ENCODE data around the gene HEATR9. TPM values are rescaled to one million over a fixed set of nuclear protein-coding genes. Genes with fewer than 3 reads are reported as not detected.
A peak's percentile ranks its signal among the peaks of the same experiment; 100 is the strongest.
"Not testable (repeated sequence)": the region's sequence is repeated elsewhere in the genome, so short reads cannot be mapped to it uniquely, and the experiment has no call there.

The HEATR9 gene, protein sequence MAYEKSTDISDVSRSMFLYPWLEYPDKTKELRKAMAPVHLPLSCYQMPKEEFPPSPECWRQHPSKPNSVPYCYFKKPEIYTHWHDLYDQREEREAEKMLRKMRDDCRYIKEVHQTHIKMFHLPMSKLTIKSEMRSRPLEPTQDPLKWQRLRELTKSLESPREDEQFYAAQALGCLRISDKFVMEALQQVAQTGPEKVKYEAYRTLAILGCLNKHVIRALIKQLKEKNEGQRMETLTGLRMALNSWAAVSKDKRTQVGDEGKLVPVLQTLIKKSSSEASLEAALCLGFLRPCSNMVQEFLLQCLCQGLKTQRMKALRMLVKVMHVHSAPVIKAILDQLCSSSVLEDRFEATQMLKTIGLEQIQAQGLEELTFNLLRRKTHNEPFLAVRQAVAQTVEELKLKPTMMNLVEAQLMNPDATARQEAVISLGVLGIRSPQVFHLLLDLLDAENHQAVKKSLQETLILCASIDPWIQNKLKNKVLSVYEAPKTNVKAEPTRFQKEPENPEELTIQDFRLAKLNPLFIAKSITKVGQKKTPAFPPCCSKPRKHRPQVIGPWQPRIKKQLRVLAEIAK
- polyA plus RNA-seq (ENCODE audit: insufficient read length in 10 of 10), result not detected
- long read RNA-seq, donor 1, result 0 reads
- long read RNA-seq, donor 2, result 0 reads
- long read RNA-seq, donor 3, result 0 reads
- long read RNA-seq, donor 4, result 0 reads
- long read RNA-seq, donor 5, result 0 reads
- long read RNA-seq, donor 6, result 0 reads
- long read RNA-seq, donor 7, result 0 reads
- long read RNA-seq, donor 8, result 0 reads
- long read RNA-seq, donor 9, result 0 reads

DNA sequence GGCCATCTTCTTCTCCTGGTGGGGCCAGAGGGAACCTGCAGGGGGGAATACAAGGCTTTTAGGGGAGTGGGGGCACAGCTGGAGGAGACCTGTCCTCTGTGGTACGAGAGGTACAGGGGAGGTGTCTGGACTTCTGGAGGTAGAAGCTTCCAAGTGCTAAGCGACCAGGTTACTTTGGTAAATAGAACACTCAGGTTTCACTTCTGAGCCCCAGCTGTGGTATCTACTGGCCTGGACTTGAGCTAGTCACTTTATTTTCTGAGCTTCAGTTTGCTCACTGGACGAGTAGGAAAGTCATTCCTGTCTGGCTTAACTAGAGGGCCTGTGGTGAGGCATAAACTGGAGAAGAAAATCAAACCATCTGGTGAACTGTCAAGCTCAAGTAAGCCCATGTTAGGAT is at the start of gene HEATR9:
HEATR9 (minus strand) TSS at position 155 of the 400 bp plus-strand sequence; CDS start at position 6, 149 bp downstream.
- DNase-seq, result no peak

DNA sequence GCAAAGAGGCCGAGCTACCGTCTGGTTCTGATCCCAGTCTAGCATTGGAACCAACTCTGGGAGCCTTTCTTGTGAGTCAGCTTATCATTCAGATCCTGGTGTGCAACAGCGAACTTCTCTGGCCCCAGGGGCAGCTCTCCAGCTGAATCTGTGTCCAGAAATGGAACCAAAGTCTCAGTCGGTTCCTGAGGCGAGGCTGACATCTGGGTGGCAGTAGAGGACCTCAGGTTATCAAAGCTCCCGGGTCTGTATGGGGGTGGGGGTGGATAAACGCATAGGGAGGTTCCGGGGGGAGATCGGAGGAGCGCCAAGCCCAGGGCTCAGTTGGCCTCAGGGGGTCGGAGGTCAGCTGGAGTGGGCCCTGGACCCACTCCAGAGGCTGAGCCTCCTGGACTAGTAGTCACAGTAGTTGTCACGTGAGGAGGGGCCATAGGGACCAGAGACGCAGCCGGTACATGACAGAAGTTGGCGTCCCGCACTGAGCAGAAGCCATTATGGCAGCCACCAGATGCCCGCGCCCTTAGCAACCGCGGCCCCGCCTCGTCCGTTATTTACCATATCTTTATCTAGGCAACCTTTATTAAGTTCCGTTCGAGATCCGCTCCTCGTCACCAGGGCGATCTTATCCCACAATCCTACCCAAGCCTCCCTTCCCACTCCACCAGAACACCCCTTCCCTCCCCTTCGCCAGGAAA is 49.0 kb upstream of the HEATR9 start:
- no peak for DNase-seq

DNA sequence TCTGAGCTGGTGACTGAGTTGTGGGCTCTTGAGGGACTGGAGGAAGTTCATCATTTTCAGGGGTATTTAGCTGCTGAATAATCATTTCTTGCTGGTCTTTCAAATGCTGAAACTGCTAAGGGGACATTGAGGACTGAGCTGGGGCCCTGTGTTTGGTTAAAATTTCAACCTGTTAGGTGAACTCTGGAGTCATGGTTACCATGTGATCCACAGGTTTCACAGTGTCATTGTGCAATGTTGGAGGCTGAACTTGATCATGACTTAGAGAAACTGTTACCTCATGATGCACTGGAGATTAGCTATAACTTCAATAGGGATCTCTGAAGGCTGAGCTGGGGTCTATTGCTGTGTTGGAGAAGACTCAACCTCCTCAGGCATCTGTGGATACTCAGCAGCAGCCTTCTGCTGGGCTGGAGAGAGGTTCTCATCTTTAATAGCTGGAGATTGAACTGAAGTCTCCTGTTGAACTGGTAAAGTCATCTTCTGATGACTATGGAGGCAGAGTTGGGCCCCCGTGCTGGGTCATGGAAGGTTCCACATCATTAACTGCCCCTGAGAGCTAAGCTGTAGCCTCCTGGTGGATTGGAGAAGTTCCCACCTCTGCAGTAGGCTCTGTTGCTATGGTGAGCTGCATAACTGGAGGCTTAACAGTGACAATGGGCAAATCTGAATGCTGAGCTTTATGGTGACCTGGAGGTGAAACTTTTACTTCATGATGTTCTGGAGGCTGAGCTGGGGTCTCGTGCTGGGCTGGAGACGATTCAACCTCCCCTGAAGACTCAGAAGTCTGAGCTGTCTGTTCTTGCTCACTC is 46.7 kb upstream of the HEATR9 start:
- DNase-seq, result no peak

DNA sequence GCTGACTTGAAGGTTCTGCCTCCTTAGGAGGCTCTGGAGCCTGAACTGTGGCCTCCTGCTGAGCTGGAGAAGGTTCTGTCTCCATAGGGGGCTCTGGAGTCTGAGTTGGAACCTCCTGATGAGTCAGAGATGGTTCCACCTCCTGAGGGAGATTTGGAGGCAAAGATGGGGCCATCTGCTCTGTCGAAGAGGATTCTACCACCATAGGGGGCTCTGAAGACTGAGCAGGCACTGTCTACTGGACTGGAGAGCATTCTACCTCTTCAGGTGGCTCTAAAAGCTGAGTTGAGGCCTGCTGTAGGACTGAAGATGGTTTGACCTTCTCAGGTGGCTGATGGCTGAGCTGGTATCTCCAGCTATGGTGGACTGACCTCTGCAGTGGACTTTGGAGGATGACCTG is 45.7 kb upstream of the HEATR9 start:
- no peak for DNase-seq

DNA sequence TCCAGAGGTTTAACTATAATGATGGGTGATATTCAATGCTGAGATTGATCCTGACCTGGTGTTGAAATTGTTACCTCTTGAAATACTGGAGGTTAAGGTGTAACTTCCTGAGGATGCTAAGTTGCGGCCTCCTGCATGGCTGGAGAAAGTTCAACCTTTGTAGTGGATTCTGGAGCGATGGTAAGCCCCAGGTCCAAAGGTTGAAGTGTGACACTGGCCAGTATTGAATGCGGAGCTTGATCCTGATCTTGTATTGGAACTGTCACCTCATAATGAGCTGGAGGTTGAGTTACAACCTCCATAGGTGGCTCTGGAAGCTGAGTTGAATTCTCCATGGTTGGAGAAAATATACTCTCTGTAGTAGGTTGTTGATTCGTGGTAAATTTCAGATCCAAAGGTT is 44.9 kb upstream of the HEATR9 start:
- DNase-seq, result no peak

DNA sequence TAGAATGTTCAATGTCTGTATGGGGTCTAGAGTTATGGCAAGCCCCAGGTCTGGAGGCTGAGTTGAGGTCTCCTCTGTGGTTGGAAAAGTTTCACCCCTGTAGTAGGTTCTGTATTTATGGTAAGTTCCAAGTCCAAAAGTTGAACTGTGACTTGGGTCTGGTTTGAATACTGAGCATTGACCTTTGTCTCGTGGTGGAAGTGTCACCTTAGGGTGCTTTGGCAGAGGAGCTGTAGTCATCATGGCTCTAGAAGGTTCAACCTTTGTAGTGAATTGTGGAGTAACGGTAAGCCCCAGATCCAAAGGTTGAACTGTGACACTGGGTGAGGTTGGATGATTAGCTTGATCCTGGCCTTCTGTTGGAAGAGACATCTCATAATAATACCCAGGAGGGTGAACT is 44.3 kb upstream of the HEATR9 start:
- no peak for DNase-seq

DNA sequence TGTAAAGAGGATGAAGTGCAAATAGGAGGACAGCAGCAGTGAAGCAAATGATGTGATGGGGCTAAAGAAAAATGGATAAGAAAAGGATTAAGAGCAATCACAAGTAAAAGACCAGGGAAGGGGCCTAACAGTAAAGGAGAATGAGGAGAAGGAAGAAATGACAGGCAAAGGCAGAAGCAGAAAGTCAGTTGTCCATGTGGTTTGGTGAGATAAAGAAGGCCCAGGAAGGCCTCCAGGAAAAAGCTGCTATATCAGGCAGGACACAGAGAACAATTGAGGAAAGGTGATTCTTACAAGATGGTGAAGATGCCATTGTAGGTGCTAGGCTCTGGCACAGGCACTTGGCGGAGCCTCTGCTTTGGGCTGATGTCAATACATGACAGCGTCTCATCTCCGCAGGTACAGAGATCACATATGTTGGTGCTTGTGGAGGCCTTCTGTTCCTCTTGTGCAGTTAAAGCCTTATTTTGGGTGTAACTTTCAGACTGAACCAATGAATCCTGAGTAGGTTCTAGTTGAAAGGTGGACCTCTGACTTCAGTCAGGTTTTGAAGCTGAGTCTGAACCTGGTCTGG is 43.7 kb upstream of the HEATR9 start:
- no peak for DNase-seq

DNA sequence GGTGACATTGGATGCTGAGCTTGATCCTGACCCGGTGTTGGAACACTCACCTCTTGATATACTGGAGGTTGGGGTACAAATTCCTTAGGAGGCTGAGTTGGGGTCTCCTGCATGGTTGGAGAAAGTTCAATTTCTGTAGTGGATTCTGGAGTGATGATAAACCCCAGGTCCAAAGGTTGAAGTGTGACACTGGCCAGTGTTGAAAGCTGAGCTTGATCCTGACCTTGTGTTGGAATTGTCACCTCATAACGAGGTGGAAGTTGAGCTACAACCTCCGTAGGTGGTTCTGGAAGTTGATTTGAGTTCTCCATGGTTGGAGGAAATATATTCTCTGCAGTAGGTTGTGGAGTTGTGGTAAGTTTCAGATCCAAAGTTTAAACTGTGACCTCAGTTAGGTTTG is 40.7 kb upstream of the HEATR9 start:
- no peak for DNase-seq

DNA sequence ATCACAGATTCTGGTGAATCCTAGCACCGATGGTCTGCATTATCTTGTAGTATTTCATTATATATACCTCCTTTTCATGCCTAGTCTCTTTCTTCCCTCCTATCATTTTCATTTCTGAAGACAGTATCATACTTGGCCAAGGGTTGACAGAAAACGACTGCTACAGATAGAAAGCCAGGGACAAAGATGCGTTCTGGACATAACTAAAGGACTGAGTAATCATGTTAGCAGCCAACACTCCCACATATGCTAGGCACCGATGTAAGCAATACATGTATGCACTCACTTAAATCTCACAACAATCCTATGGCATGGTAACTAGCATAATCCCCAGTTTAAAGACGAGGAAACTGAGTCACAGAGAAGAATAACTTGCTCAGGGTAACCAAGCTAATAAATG is 39.0 kb upstream of the HEATR9 start:
- DNase-seq, result no peak

DNA sequence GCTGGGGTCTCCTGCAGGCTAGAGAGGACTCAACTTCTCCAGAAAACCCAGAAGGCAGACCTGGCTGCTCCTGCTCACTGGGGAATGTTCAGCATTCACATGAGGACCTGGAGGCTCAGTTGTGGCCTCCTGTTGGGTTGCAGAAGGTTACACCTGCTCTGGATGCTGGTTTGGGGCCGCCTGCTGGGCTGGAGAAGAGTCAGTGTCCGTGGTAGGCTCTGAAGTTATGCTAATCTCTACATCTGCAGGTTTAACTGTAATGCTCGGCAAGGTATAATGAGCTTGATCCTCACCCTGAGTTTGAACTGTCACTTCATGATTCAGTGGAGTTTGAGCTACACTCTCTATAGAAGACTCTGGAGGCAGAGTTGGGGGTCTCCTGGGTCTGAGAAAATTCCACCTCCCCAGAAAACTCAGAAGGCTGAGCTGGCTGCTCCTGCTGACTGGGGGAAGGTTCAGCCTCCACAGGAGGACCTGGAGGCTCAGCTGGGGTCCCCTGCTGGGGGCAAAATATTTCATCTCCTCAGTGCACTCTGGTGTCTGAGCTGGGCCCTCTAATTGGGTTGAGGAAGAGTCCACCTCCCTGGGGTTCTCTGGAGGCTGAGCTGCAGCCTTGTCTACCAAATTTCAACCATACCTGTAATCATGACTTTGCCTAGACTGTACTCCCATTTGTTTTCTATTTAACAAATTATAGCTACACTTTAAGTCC is 38.4 kb upstream of the HEATR9 start:
- DNase-seq, result no peak

DNA sequence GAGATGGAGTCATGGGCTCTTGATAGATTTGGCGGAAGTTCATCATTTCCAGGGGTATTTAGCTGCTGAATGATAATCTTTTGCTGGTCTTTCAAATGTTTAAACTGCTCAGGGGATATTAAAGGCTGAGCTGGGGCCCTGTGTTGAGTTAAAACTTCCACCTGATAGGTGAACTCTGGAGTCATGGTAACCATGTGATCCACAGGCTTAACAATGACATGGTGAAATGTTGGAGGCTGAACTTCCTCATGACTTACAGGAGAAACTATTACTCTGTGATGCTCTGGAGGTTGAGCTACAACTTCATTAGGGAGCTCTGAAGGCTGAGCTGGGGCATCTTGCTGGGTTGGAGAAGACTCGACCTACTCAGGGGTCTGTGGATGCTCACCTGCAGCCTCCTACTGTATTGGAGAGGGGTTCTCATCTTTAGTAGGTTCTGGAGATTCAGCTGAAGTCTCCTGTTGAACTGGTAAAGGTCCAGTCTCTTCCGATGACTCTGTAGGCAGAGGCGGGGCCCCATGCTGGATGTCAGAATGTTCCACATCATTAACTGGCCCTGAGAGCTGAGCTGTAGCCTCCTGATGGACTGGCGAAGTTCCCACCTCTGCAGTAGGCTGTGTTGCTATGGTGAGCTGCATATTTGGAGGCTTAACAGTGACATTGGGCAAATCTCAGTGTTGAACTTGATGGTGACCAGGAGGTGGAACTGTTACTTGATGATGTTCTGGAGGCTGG is 37.7 kb upstream of the HEATR9 start:
- DNase-seq, result no peak

DNA sequence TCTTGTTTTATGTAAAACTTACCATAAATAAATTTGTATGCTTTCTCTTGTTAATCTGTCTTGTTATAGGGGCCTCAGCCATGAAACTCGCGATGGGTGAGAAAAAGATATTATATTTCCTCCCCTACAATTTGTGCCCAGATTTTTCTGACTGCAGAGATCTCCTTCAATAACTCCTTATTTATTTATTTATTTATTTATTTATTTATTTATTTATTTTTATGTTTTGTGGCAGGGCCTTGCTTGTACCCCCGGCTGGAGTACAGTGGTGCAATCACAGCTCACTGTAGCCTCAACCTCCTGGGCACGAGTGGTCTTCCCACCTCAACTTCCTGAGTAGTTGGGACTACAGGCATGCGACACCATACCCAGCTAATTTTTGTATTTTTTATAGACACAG is 34.8 kb upstream of the HEATR9 start:
- no peak for DNase-seq

DNA sequence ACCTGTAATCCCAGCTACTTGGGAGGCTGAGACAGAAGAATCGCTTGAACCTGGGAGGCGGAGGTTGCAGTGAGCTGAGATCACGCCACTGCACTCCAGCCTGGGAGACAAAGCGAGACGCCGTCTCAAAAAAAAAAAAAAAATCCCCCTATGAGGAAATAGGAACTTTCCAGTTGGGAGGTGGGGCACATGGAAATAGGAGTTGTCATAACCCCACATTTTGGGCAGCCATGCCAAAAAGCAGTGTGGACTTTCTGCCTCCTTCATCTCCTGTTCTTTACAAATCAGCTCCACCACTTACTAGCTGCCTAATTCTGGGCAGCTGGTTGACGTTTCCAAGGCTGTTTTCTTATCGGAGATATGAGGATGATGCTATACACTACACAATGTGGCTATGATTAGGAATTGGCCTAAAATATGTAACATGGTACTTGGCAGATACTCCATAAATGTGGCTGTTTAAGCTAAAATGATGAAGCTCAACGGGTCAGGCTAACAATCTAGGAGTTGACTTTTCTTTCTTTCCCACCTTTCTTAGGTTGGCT is 33.0 kb upstream of the HEATR9 start:
- no peak for DNase-seq

DNA sequence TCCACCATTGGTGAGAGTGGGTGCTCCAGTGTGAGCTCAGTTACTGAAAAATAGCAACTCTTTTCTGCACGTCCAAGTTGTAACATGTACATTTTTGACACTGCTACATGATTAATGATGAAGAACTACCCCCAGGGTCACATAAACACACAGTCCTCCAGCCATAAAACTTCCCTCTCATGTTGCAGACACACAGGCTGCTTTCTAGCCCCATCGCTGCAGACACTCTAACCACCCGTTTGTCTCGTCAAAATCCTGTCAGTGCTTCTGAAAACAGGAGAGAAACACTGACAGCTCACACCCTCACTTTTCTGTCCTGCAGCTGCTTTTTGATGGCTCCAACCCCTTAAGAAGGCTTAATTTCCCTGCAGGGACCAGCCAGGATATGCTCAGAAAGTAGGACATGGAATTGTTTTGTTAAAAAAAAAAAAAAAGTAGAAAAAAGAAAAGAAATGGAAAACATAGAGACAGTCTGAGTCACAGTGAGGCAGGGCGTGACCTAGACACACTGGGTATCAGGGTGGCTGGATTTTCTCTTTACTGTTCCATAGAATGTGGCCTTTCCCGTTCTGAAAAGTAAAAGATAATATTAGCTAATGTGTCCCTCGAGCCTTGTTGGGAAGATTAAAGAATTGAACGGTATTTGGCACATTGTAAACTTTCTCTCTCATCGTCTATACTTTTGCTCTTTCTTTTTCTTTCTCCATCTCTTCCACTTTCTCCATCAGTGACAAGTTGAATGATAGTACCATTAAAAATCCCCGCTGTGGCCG is 32.2 kb upstream of the HEATR9 start:
- DNase-seq, result peak in 1 of 3 donors; percentile 29

DNA sequence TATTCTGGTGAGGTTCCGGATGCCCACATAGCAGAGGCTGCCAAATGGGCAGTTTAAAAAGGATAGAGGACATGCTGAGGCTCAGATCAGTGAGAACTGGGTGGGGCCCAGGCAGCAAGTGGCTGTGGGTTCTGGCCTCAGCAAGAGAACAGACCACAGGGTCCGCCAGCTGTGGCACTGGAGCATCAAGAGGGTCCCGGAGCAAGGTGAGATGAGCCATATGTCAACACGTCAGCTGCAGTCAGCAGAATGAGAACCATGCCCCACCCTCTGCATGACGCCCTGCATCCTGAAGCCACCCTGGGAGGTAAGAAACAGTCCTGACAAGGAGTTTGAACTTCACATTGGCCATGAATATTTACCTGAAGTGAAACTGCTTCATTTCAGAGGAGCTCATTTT is 31.6 kb upstream of the HEATR9 start:
- no peak for DNase-seq

DNA sequence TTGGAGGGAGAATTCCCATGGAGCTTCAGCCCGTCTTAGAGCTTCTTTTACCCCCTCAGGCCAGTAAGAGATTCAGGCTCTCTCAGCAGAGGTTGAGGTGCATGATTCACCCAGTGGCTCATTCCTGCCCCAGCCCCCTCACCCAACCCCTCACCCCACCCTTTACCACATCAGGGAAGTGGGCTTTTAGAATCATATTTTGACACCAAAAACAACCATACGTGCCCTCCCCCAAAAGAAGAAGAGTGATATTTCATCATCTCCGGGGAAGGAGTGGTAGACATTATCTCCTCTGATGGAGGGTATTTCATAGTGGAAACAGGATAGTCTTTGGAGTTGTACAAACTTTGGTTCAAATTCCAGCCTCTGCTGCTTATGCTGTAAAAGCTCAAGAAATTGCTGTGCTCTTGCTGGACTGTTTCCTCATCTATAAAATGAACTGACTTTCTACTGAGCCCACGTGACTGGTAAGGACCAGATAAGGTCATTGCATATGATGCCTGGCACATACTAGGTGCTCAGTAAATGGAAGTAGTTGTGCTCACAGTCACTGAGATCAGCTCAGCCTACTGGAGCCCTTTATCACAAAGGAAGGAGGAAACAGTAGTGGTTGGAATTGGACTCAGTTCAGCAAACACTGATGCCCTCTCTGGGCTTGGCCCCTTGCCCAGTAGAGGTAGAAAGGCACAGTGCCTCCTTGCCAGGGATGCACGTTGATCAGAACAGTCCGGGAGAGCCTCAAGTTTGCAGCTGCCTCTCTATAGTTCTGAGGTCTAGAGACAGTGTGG is 29.8 kb upstream of the HEATR9 start:
- no peak for DNase-seq

DNA sequence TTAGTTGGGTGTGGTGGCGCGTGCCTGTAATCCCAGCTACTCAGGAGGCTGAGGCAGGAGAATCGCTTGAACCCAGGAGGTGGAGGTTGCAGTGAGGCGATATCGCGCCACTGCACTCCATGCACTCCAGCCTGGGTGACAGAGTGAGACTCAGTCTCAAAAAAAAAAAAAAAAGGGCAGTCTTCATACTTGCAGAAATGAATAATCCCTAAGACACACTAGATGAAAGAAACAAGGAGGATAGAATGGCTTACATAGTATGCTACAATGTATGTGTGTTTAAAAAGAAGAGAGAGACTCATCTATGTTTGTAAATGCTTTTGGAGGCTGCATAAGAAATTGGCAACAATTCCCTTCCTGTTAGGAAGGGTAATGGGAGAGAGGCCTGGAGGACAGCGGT is 29.1 kb upstream of the HEATR9 start:
- DNase-seq, result not testable (repeated sequence)
